ENCODE measurements around the gene TPT1. TPM values are rescaled to one million over a fixed set of nuclear protein-coding genes. Genes with fewer than 3 reads are reported as not detected.

Gene TPT1
- total and polyA plus RNA-seq, 3 donors from 2014 or later: 789 to 2,831 (median 1,272) TPM

DNA sequence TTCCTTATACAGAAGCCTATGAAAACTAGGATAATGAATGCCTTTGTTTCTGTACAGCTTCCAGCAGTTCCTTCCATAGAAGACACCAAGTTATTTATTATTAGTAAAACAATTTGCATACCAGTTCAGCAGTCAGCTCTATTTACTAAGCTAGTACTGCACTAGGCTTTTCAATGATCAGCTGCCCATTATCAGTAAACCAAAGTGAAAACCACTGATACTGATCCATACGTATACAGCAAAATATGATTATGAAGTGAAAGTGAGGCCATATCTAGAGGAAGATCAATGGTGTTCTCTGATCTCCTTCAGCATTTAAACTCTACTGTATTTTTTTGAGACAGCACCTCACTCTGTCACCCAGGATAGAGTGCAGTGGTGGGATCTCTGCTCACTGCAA lies 3.2 kb downstream of the TPT1 start:
- H3K9me3 ChIP-seq: no peaks in the 10 kb centered on the region
- intact Hi-C loops (cut with DNase I; ENCODE audit: low total_unique reads): no loop called here
- no peaks in the 10 kb centered on the region for H3K27me3 ChIP-seq
- DNase-seq: no peak
- H3K27ac ChIP-seq: no peak overlapping the region
- no peak overlapping the region for H3K4me3 ChIP-seq
- H3K36me3 ChIP-seq (ENCODE audit: low read depth, missing control alignments): no peaks in the 10 kb centered on the region
- no peak for TF ChIP-seq POLR2A (IDR thresholded peaks at IDR 0.05)
- TF ChIP-seq, protein P1, sequence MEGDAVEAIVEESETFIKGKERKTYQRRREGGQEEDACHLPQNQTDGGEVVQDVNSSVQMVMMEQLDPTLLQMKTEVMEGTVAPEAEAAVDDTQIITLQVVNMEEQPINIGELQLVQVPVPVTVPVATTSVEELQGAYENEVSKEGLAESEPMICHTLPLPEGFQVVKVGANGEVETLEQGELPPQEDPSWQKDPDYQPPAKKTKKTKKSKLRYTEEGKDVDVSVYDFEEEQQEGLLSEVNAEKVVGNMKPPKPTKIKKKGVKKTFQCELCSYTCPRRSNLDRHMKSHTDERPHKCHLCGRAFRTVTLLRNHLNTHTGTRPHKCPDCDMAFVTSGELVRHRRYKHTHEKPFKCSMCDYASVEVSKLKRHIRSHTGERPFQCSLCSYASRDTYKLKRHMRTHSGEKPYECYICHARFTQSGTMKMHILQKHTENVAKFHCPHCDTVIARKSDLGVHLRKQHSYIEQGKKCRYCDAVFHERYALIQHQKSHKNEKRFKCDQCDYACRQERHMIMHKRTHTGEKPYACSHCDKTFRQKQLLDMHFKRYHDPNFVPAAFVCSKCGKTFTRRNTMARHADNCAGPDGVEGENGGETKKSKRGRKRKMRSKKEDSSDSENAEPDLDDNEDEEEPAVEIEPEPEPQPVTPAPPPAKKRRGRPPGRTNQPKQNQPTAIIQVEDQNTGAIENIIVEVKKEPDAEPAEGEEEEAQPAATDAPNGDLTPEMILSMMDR (IDR thresholded peaks at IDR 0.05): no peak
- peaks cover 28% of the 10 kb centered on the region for H3K4me1 ChIP-seq
- 74 to 81% methylated on average over 1 of the region's 1 CpG for WGBS, 2 donors

DNA sequence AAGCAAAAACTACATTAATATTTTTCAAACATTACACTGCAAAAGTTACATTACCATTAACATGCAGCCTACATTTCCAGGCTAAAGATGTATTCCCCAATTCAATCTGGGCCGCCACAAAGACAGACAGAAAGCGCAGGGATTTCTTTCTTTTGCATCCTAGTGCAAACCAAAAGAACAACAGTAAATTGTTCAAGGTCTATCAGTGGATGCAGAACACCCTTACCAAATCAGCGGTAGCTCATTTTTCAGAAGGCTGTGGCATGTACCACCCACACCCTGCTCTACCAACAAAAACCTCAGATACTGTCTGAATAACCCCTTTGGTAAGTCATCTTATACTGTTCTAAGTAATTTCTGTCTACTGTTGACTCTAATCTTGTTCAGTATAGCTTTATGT lies 3.6 kb downstream of the TPT1 start:
- Histone ChIP-seq H3K9me3 (no peaks in the 10 kb centered on the region), H3K4me3 (no peak overlapping the region), H3K4me1 (peaks cover 25% of the 10 kb centered on the region), H3K27me3 (no peaks in the 10 kb centered on the region), H3K27ac (no peak overlapping the region), H3K36me3 (ENCODE audit: low read depth, missing control alignments) (no peaks in the 10 kb centered on the region)
- intact Hi-C loops (cut with DNase I; ENCODE audit: low total_unique reads): no loop called here
- DNase-seq: no peak
- 82 to 88% methylated on average over 3 of the region's 3 CpGs for WGBS, 2 donors
- no peak for TF ChIP-seq POLR2A (IDR thresholded peaks at IDR 0.05)
- TF ChIP-seq, protein P1 (IDR thresholded peaks at IDR 0.05): no peak

DNA sequence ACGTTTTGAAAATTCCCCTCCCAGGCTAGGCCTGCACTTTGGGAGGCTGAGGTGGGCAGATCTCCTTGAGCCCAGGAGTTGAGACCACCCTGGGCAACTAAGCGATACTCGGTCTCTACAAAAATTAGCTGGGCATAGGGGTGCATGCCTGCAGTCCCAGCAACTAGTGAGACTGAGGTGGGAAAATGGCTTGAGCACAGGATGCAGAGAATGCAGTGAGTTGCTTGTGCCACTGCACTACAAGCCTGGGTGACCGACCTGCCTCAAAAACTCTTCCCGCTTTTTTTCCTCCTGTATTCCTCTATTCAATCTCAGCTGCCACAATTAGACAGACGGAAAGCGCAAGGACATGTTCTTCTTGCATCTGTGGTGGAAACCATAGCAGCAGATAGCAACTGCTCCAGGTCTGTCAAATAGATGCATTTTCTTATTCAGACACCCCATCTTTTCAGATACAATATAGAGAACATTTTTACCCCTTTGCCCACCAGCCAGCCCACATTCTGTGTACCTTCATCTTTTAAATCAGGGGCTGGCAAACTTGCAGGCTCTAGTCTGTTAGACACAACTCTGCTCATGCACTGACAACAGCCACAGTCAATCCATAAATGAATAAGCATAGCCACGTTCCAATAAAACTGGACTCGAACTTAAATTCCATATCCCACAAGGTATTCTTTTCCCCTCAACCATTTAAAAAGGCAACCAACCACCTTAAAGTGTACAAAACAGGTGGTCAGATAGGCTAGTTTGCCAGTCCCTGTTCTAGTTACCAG lies 4.8 kb downstream of the TPT1 start:
- Histone ChIP-seq H3K27me3 (no peaks in the 10 kb centered on the region), H3K4me3 (no peak overlapping the region), H3K4me1 (peaks cover 20% of the 10 kb centered on the region), H3K36me3 (ENCODE audit: low read depth, missing control alignments) (no peaks in the 10 kb centered on the region), H3K9me3 (no peaks in the 10 kb centered on the region), H3K27ac (peak overlapping the region in 1 of 2 donors; percentile 25)
- no peak for DNase-seq
- intact Hi-C loops (cut with DNase I; ENCODE audit: low total_unique reads): no loop called here
- TF ChIP-seq POLR2A (IDR thresholded peaks at IDR 0.05): no peak
- TF ChIP-seq, protein P1 (IDR thresholded peaks at IDR 0.05): no peak
- WGBS, 2 donors: 77% methylated on average over 9 of the region's 9 CpGs

DNA sequence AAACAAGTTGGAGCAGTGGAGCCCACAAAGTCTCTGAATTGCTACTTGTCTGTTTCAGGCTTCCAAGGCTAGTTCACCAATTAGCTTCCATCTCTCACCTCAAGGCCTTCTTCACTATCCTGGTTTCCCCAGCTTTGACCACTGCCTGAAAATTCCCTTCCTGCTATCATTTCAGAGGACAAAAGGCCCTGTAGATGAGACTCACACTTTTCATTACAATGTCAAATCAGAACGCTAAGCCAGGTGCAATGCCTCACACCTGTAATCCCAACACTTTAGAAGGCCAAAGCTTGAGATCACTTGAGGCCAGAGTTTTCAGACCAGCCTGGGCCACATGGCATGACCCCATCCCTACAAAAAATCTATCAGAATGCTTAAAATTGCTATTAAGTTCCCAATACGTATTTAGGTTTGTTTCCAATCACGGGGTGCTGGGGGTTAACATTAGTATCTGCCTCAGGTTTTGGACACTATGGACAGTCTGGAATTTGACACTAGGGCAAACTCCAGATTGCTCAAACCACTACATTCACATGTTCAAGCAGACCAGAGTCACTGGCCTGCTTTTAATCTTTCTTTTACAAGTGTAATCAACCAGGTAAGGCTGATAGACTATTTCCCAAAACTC lies 5.5 kb downstream of the TPT1 start:
- peaks cover 20% of the 10 kb centered on the region for H3K4me1 ChIP-seq
- DNase-seq: no peak

More for the DNA sequence above, 5.5 kb downstream of the TPT1 start:
- Histone ChIP-seq H3K27me3 (no peaks in the 10 kb centered on the region), H3K4me3 (no peak overlapping the region), H3K27ac (peak overlapping the region in 1 of 2 donors; percentile 25), H3K9me3 (no peaks in the 10 kb centered on the region), H3K36me3 (ENCODE audit: low read depth, missing control alignments) (no peaks in the 10 kb centered on the region)
- TF ChIP-seq POLR2A (IDR thresholded peaks at IDR 0.05): no peak
- TF ChIP-seq, protein P1 (IDR thresholded peaks at IDR 0.05): no peak
- 56 to 64% methylated on average over 3 of the region's 3 CpGs for WGBS, 2 donors
- intact Hi-C loops (cut with DNase I; ENCODE audit: low total_unique reads): no loop called here

Data from testis (tissue), 3 donors.